NCI-H1105 treated with DMSO at 0.1 percent for 48 hours (cell line): Measurements from ENCODE around the gene FKBP8.
"Not testable (repeated sequence)": the region's sequence is repeated elsewhere in the genome, so short reads cannot be mapped to it uniquely, and the experiment has no call there.

Source experiments
- DNase-seq: peaks from one replicate; lab custom pipeline; 2025; lab: John Stamatoyannopoulos, UW

Gene FKBP8

DNA sequence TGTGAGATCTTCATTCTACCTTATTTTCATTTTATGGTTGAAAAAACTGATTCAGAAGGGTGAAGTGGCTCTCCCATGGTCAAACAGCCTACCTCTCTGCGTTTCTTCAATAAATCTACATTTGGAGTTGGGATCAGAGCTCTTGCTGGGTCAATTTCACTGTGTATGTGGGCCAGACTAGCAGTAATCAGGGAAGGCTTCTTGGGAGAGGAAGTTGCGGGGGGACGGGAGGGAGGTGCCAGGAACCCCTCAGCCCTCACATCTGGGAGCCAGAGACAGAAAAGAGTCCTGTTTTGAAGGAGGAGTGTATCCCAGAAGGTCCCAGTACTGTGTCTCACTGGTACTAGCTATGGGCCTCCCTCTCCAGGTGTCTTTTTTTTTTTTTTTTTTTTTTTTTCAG lies 15.2 kb upstream of the FKBP8 start:
- DNase-seq: no peak

DNA sequence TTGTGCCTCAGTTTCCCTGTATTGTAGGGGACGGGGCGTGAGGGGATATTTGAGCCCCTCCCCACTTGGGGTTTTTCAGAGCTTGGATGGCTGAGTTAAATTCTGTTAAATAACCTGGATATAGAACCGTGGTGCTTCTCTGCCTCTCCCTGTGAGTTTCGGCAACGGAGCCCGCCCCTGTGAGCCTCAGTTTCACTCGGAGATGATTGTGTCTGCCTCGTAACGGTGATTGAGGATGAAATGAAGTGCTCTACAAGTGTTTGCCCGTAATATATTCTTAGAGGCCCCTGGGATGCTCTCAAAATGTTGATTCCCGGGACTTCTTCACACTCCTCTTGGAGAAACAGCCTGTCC lies 14.8 kb upstream of the FKBP8 start:
- DNase-seq: no peak

DNA sequence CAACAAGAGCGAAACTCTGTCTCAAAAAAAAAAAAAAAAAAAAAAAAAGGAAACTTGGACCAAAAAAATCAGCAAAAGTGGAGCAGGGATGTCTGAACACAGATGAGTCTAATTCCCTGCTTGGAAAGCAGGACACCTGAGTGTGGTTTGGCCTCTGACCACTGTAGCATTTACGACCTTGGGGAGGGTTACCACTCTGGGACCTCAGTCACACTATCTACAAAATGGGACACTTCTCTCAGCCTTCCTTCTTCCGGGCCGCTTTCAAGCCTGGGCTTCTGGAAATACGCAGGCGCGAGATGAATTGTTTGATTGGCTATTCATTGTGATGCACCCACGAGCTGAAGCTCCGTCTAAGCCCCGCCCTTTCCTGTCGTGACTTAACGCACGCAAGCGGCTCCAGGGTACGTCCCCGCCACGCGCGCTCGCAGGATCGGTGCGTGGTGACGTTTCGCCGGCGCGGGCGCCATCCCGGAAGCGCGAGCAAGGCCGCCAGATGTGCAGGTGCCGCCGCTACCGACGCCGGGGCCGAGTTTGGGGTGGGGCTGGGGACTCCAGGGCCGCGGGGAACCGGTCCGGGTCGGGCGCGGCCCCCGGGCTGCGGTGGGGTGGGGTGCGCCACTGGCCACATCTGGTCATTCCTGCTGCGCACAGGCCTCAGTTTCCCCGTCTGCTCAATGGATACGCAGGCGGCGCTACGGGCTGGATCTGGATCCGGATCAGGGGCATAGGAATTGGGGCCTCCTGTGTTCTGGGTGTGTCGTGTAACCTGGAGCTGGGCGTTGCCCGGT lies 14.2 kb upstream of the FKBP8 start, which contains the start of gene KXD1:
Gene KXD1 (plus strand): TSS at position 460 of the 791 bp plus-strand sequence. CDS start 4,187 bp downstream, outside the sequence.
- peak; percentile 99 for DNase-seq

- no peak for DNase-seq
These were observed 8.3 kb upstream of the FKBP8 start for GRCh38 chr19:18551631-18552030.

DNA sequence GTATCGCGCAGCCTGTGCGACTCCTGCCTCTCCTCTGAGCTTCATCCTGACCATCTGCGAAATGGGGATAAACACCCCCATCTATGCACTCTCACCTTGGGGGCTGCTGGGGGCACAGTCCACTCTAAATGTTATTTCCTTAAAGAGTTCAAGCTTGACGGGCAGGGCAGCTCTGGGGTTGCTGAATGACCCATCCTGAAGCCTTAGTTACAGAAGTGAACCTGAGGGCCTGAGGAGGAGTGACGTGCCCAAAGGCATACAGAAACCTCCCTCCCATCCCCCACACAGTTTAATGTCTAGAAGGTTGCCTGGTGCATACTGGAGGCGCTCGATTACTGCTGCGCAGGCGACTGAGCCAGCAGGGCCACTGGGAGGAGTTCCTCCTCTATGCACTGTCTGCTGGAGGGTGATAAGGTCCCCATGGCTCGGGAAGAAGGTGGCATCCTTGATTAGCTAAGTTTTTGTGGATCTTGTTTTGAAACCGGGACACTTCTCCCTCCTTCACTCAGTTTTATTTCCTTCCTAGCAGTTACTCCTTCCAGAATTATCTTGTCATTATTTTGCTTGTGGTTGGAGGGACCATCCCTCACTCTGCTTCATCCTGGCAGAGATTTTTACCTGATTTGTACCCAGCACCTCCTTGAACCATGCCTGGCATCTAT lies 572 bp upstream of the FKBP8 start:
- DNase-seq: no peak

- DNase-seq: no peak
These were observed 1.1 kb downstream of the FKBP8 start for GRCh38 chr19:18541992-18542940.

- DNase-seq: no peak
These were observed 1.9 kb downstream of the FKBP8 start for GRCh38 chr19:18541258-18541991.

GRCh38 chr19:18540200-18540599 lies 3.2 kb downstream of the FKBP8 start:
- not testable (repeated sequence) for DNase-seq

- no peak for DNase-seq
These were observed 4.0 kb downstream of the FKBP8 start for GRCh38 chr19:18539372-18539771.

GRCh38 chr19:18538115-18538514 lies 5.3 kb downstream of the FKBP8 start:
- no peak for DNase-seq

- DNase-seq: no peak
These were observed 5.9 kb downstream of the FKBP8 start for GRCh38 chr19:18537431-18537830.

DNA sequence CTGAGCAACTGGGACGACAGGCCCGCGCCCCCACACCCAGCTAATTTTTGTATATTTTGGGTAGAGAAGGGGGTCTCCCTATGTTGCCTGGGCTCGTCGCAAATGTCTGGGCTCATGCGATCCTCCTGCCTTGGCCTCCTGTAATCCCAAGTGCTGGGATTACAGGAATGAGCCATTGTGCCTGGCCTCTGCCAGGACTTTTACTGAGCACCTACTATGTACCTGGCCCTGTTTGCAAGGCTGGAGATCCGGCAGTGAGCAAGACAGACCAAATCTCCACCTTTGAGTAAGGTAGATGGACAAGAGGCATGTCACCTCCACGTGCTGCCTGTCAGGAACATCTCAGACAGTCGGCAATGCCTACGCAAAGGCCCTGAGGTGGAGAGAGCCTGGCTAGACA lies 6.9 kb downstream of the FKBP8 start:
- DNase-seq: no peak

DNA sequence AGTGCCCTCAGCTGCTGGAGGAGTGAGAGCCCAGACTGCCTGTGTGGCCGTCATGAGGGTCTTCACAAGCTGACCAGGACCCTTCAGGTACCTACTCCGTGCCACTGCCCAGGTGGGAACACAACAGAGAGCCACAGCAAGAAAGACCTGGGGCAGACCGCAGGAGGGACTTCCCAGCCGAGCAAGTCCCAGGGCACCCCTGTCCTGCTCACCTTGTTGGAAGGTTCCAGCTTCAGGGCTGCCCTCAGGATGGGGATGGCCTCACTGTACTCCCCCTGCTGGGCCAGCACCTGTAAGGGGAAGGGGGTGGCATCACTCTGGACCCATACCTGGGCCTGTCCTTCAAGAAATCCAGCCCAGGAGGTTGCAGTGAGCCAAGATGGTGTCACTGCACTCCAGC lies 10.3 kb downstream of the FKBP8 start:
- DNase-seq: no peak

GRCh38 chr19:18532168-18532890 lies 11.0 kb downstream of the FKBP8 start:
- DNase-seq: no peak

DNA sequence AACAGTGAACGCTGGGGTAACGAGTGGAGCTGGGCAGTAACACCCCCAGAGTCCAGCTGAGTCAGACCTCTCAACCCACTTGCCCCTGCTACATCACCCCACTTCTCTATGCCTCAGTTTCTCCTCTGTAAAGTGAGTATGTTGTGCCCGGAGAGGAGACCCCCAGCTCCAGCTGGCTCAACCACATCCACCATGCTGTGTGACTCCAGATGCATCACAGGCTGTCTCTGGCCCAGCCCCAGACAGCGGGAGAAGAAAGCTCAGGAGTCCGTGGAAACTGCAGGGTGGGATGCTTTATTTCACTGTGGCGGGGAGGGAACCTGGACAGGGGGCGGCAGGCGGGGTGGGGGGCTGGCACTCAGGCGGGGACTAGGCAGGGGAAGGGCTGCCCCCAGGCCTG lies 11.9 kb downstream of the FKBP8 start:
- no peak for DNase-seq

- DNase-seq: no peak
These were observed 13.6 kb downstream of the FKBP8 start for GRCh38 chr19:18529782-18530181.

DNA sequence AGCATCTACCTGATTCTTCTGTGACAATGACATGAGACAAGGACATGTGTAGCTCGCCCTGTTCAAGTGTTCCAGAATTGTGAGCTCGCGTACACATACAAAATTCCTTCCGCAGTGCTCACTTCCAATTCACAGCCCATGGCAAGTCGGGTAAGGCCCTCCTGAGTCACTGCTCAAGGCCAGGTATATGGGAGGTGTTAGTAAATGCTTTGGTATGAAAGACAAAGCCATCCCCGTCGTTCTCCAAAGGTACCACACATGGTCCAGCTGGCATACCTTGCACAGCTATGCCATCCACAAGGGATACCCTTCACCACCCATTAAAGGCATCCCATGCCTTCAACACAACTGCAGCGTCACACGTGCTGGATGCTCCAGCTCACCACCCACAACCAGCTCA lies 17.1 kb downstream of the FKBP8 start:
- no peak for DNase-seq

DNA sequence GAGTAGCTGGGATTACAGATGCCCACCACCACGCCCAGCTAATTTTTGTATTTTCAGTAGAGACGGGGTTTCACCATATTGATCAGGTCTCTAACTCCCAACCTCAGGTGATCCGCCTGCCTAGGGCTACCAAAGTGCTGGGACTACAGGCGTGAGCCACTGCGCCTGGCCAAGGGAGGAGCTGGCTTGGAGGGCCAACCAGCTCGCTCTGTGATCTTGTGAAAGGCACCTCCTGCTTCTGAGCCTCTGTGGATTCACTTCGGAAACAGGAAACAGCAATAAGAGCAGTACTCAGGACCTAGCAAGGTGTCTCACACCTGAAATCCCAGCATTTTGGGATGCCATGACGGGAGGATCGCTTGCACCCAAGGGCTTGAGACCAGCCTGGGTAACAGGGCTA lies 19.5 kb downstream of the FKBP8 start:
- DNase-seq: no peak

DNA sequence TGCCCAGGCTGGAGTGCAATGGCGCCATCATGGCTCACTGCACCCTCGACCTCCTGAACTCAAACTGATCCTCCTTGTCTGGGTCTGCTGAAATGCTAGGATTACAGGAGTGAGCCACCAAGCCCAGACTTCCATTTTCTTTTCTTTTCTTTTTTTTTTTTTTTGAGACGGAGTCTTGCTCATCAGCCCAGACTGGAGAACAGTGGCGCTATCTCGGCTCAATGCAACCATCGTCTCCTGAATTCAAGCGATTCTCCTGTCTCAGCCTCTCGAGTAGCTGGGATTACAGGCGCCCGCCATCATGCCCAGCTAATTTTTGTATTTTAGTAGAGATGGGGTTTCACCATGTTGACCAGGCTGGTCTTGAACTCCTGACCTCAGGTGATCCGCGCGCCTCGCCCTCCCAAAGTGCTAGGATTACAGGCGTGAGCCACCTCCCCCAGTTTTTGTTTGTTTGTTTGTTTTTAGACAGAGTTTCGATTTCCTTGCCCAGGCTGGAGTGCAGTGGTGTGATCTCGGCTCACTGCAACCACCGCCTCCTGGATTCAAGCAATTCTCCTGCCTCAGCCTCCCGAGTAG lies 20.4 kb downstream of the FKBP8 start:
- DNase-seq: not testable (repeated sequence)

DNA sequence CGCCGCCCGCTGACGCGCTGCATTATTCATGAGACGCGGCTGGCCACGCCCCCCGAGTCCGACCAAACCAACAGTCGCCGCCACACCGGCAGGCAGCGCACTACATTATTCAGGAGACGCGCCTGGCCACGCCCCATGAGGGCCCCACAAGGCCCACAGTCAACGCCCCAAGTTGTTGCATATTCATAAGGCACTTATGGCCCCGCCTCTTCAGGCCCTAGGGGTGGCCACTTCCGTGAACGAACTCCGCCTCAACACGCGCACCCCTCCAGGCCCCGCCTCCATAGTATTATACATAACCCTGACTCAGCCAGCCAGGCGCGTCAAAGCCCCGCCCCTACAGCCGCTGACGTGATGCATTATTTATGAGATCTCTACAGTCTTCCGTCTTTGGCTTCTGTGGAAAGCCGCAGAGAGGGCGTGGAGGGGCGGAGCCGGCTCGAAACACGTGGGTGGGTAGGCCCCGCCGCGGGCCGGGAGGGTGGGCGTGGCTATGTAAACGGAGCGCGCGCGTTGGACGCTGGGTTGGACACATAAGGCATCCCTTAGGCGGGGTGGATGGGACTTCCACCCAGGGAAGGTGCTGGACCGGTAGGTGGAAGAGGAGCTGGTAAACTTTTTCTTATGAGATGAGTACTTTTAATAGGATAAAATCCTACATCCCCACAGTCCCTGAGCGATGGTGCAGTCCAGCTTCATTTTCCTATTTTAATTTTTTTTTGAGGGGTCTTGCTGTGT lies 21.1 kb downstream of the FKBP8 start:
- peak; percentile 100 for DNase-seq
